Natural killer cell treated with Interleukin-12 subunit alpha and Interleukin-12 subunit beta and Interleukin-15 and Interleukin-18, amount 100 ng/mL, for 72 hours (primary cell): ENCODE results near the gene FLNC. TPM values are rescaled to one million over a fixed set of nuclear protein-coding genes. Genes with fewer than 3 reads are reported as not detected.

ENCODE experiments used
- ATAC-seq, 2 donors: fragments of 150-1000 bp; cut with Tn5 transposase in 1 of 2; sonication (Bioruptor Pico), chemical (Tn5 transposase) in 1 of 2; 2 replicates each; pipeline ENCODE4 v1.10.0; 2021
- DNase-seq: peaks from one replicate; pipeline ENCODE4 v3.0.0; 2022; ENCODE audit warnings: low spot score
- H3K27ac Mint-ChIP-seq, 2 donors: 1 replicate in 1 of 2; 2 replicates in 1 of 2; pipeline ENCODE4 v1.8.0; 2022; ENCODE audit warnings: mixed read lengths in 2 of 2, mild to moderate bottlenecking in 1 of 2, moderate library complexity in 1 of 2
- H3K27me3 Mint-ChIP-seq, 2 donors: 1 replicate in 1 of 2; 2 replicates in 1 of 2; pipeline ENCODE4 v1.8.0; 2022; ENCODE audit warnings: mixed read lengths in 2 of 2
- H3K36me3 Mint-ChIP-seq: one replicate; pipeline ENCODE4 v1.8.0; 2022; ENCODE audit warnings: mixed read lengths
- H3K4me1 Mint-ChIP-seq, 2 donors: 1 replicate in 1 of 2; 2 replicates in 1 of 2; pipeline ENCODE4 v1.8.0; 2022; ENCODE audit warnings: low read depth in 2 of 2, mixed read lengths in 2 of 2, mild to moderate bottlenecking in 1 of 2
- H3K4me3 Mint-ChIP-seq: one replicate; pipeline ENCODE4 v1.8.0; 2022; ENCODE audit warnings: mixed read lengths
- H3K9me3 Mint-ChIP-seq: 2 replicates; pipeline ENCODE4 v1.8.0; 2022; ENCODE audit warnings: mixed read lengths
- total RNA-seq, 2 donors: library from RNA; stranded (reverse); gene quantifications; one replicate each; pipeline ENCODE4 v1.2.3, GENCODE V29; 2022

FLNC gene
- total RNA-seq, 2 donors from 2014 or later, result not detected

GRCh38 chr7:128862571-128863432 lies 32.6 kb downstream of the FLNC start, which contains the start of gene ATP6V1F:
TSS of gene ATP6V1F (plus strand) at chr7:128862856. CDS start at chr7:128862905, 49 bp downstream.
- DNase-seq, result peak; percentile 96
- Mint-ChIP-seq H3K9me3 (no peaks in the 10 kb centered on the region), H3K27ac (peak within 1 kb of the TSS; percentile 80 to 94)

GRCh38 chr7:128863433-128863989 lies 33.3 kb downstream of the FLNC start:
- no peak for DNase-seq
- ATAC-seq, result peak in 1 of 2 donors; percentile 50
- H3K27ac Mint-ChIP-seq, result peak overlapping the region; percentile 80 to 94

More at GRCh38 chr7:128862571-128863432, 32.6 kb downstream of the FLNC start, which contains the start of gene ATP6V1F:
- H3K36me3 Mint-ChIP-seq, result peaks cover 8% of the 10 kb centered on the region
- H3K27me3 Mint-ChIP-seq, result no peaks in the 10 kb centered on the region
- H3K4me3 Mint-ChIP-seq, result peak within 1 kb of the TSS; percentile 92
- ATAC-seq, result peak; percentile 94 to 95
- H3K4me1 Mint-ChIP-seq, result peaks cover 30 to 34% of the 10 kb centered on the region in 2 donors

GRCh38 chr7:128865303-128865702 lies 35.1 kb downstream of the FLNC start:
- H3K4me3 Mint-ChIP-seq, result peak overlapping the region; percentile 3
- ATAC-seq (no peak), DNase-seq (no peak)
- no peaks in the 10 kb centered on the region for H3K9me3 Mint-ChIP-seq
- no peaks in the 10 kb centered on the region for H3K27me3 Mint-ChIP-seq
- H3K36me3 Mint-ChIP-seq, result peaks cover 8% of the 10 kb centered on the region
- H3K27ac Mint-ChIP-seq, result peak overlapping the region in 1 of 2 donors; percentile 35
- peaks cover 30 to 40% of the 10 kb centered on the region in 2 donors for H3K4me1 Mint-ChIP-seq

More at GRCh38 chr7:128863433-128863989, 33.3 kb downstream of the FLNC start:
- Mint-ChIP-seq H3K4me1 (peaks cover 30 to 36% of the 10 kb centered on the region in 2 donors), H3K4me3 (peak overlapping the region; percentile 92), H3K36me3 (peaks cover 8% of the 10 kb centered on the region), H3K27me3 (no peaks in the 10 kb centered on the region), H3K9me3 (no peaks in the 10 kb centered on the region)

GRCh38 chr7:128865996-128866877 lies 36.0 kb downstream of the FLNC start:
- peaks cover 30 to 40% of the 10 kb centered on the region in 2 donors for H3K4me1 Mint-ChIP-seq
- ATAC-seq (no peak), DNase-seq (no peak)
- no peak overlapping the region for H3K4me3 Mint-ChIP-seq
- peaks cover 8% of the 10 kb centered on the region for H3K36me3 Mint-ChIP-seq
- no peaks in the 10 kb centered on the region for H3K27me3 Mint-ChIP-seq
- no peaks in the 10 kb centered on the region for H3K9me3 Mint-ChIP-seq
- no peak overlapping the region for H3K27ac Mint-ChIP-seq

- Mint-ChIP-seq H3K9me3 (no peaks in the 10 kb centered on the region), H3K27ac (no peak overlapping the region), H3K36me3 (peaks cover 8% of the 10 kb centered on the region), H3K4me1 (peaks cover 28 to 37% of the 10 kb centered on the region in 2 donors), H3K27me3 (no peaks in the 10 kb centered on the region), H3K4me3 (no peak overlapping the region)
- DNase-seq, result no peak
- no peak for ATAC-seq
Observed at GRCh38 chr7:128867241-128867640, 37.0 kb downstream of the FLNC start.

GRCh38 chr7:128867842-128868623 lies 37.8 kb downstream of the FLNC start:
- Mint-ChIP-seq H3K4me3 (peak overlapping the region; percentile 6), H3K27me3 (no peaks in the 10 kb centered on the region), H3K36me3 (peaks cover 8% of the 10 kb centered on the region), H3K27ac (no peak overlapping the region), H3K4me1 (peaks cover 20 to 32% of the 10 kb centered on the region in 2 donors), H3K9me3 (no peaks in the 10 kb centered on the region)
- no peak for ATAC-seq
- no peak for DNase-seq

- Mint-ChIP-seq H3K36me3 (peaks cover 8% of the 10 kb centered on the region), H3K27ac (no peak overlapping the region), H3K4me1 (peaks cover 20 to 30% of the 10 kb centered on the region in 2 donors), H3K9me3 (no peaks in the 10 kb centered on the region), H3K4me3 (peak overlapping the region; percentile 12), H3K27me3 (no peaks in the 10 kb centered on the region)
- ATAC-seq (no peak), DNase-seq (no peak)
Observed at GRCh38 chr7:128868624-128869137, 38.5 kb downstream of the FLNC start.

- peak; percentile 80 to 88 for ATAC-seq
- H3K4me1 Mint-ChIP-seq, result peaks cover 20 to 29% of the 10 kb centered on the region in 2 donors
Observed at GRCh38 chr7:128869138-128869943, 39.1 kb downstream of the FLNC start.

GRCh38 chr7:128869944-128870285 lies 39.7 kb downstream of the FLNC start:
- Mint-ChIP-seq H3K36me3 (peaks cover 8% of the 10 kb centered on the region), H3K4me1 (peaks cover 19 to 25% of the 10 kb centered on the region in 2 donors), H3K27me3 (no peaks in the 10 kb centered on the region), H3K9me3 (no peaks in the 10 kb centered on the region), H3K4me3 (peak overlapping the region; percentile 71), H3K27ac (no peak overlapping the region)
- ATAC-seq, result no peak
- no peak for DNase-seq

More at GRCh38 chr7:128869138-128869943, 39.1 kb downstream of the FLNC start:
- Mint-ChIP-seq H3K4me3 (peak overlapping the region; percentile 12), H3K27ac (no peak overlapping the region), H3K27me3 (no peaks in the 10 kb centered on the region), H3K9me3 (no peaks in the 10 kb centered on the region), H3K36me3 (peaks cover 8% of the 10 kb centered on the region)
- DNase-seq, result no peak

GRCh38 chr7:128871050-128871449 lies 40.8 kb downstream of the FLNC start:
- peaks cover 9 to 16% of the 10 kb centered on the region in 2 donors for H3K4me1 Mint-ChIP-seq
- no peak overlapping the region for H3K4me3 Mint-ChIP-seq
- no peaks in the 10 kb centered on the region for H3K36me3 Mint-ChIP-seq
- no peaks in the 10 kb centered on the region for H3K9me3 Mint-ChIP-seq
- DNase-seq (no peak), ATAC-seq (no peak)
- no peaks in the 10 kb centered on the region for H3K27me3 Mint-ChIP-seq
- no peak overlapping the region for H3K27ac Mint-ChIP-seq

GRCh38 chr7:128872394-128872824 lies 42.2 kb downstream of the FLNC start:
- no peak overlapping the region for H3K4me3 Mint-ChIP-seq
- no peak overlapping the region for H3K27ac Mint-ChIP-seq
- H3K36me3 Mint-ChIP-seq, result no peaks in the 10 kb centered on the region
- H3K9me3 Mint-ChIP-seq, result no peaks in the 10 kb centered on the region
- peaks cover 0 to 9% of the 10 kb centered on the region in 2 donors for H3K4me1 Mint-ChIP-seq
- no peaks in the 10 kb centered on the region for H3K27me3 Mint-ChIP-seq
- no peak for ATAC-seq
- DNase-seq, result no peak

- no peak for ATAC-seq
- Mint-ChIP-seq H3K27ac (no peak overlapping the region), H3K4me3 (no peak overlapping the region), H3K4me1 (peaks cover 0 to 6% of the 10 kb centered on the region in 2 donors), H3K27me3 (no peaks in the 10 kb centered on the region), H3K36me3 (no peaks in the 10 kb centered on the region), H3K9me3 (no peaks in the 10 kb centered on the region)
- DNase-seq, result no peak
Observed at GRCh38 chr7:128873234-128873633, 43.0 kb downstream of the FLNC start.
